Measurements from ENCODE around the gene RASGRP3. TPM values are rescaled to one million over a fixed set of nuclear protein-coding genes. Genes with fewer than 3 reads are reported as not detected.

Gene RASGRP3
- total RNA-seq, 1 experiment from 2014 or later = 0.34 TPM

DNA sequence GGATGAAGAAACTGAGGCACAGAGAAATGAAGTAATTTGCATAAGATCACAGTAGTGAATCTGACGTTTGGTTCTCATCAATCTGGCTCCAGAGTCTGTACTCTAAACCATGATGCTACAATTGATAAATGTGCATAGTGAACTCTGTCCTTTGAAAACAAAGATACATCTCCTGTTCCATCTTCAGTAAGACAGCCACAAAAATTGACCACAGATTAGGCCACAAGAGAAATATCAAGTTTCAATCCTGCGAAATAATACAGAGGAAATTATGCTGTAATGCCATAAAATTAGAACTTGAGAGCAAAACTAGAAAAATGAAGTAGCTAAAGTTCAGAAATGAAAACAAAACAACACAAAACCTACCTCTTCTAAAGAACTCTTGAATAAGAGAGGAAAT lies 94.2 kb downstream of the RASGRP3 start:
- H3K4me1 ChIP-seq (ENCODE audit: insufficient read depth, low read length, poor library complexity, severe bottlenecking) = no peaks in the 10 kb centered on the region
- no peak overlapping the region for H3K27ac ChIP-seq (ENCODE audit: low read depth, low read length, poor library complexity, severe bottlenecking)
- H3K36me3 ChIP-seq (ENCODE audit: insufficient read depth, low read length, poor library complexity, severe bottlenecking) = no peaks in the 10 kb centered on the region
- no TSS peak for BruUV-seq (replicated peaks)
- no peaks in the 10 kb centered on the region for H3K9me3 ChIP-seq (ENCODE audit: low read depth, low read length, poor library complexity, severe bottlenecking)
- no peak for DNase-seq (ENCODE audit: low spot score)
- no peaks in the 10 kb centered on the region for H3K27me3 ChIP-seq (replicated peaks; ENCODE audit: insufficient read depth, low read depth, low read length, poor library complexity)
- CTCF ChIA-PET = no interaction called here
- TF ChIP-seq EZH2 (IDR thresholded peaks at IDR 0.05; ENCODE audit: borderline replicate concordance, low read depth, low read length, poor library complexity, severe bottlenecking) = no peak
- TF ChIP-seq CTCF (conservative IDR thresholded peaks at IDR 0.05; ENCODE audit: low read depth, low read length) = no peak
- intact Hi-C loops (cut with micrococcal nuclease; ENCODE audit: unreplicated experiment) = no loop called here
- POLR2A ChIA-PET (ENCODE audit: low non-redundant PET) = no interaction called here
- H3K4me3 ChIP-seq (ENCODE audit: low read depth, low read length, poor library complexity, severe bottlenecking) = no peak overlapping the region

GRCh38 chr2:33573657-33574056 lies 97.2 kb downstream of the RASGRP3 start:
- no peak overlapping the region for H3K27ac ChIP-seq (ENCODE audit: low read depth, low read length, poor library complexity, severe bottlenecking)
- no peaks in the 10 kb centered on the region for H3K27me3 ChIP-seq (replicated peaks; ENCODE audit: insufficient read depth, low read depth, low read length, poor library complexity)
- H3K4me3 ChIP-seq (ENCODE audit: low read depth, low read length, poor library complexity, severe bottlenecking) = no peak overlapping the region
- POLR2A ChIA-PET (ENCODE audit: low non-redundant PET) = no interaction called here
- no peaks in the 10 kb centered on the region for H3K9me3 ChIP-seq (ENCODE audit: low read depth, low read length, poor library complexity, severe bottlenecking)
- no peaks in the 10 kb centered on the region for H3K36me3 ChIP-seq (ENCODE audit: insufficient read depth, low read length, poor library complexity, severe bottlenecking)
- DNase-seq (ENCODE audit: low spot score) = no peak
- CTCF ChIA-PET = no interaction called here
- intact Hi-C loops (cut with micrococcal nuclease; ENCODE audit: unreplicated experiment) = no loop called here
- TF ChIP-seq EZH2 (IDR thresholded peaks at IDR 0.05; ENCODE audit: borderline replicate concordance, low read depth, low read length, poor library complexity, severe bottlenecking) = no peak
- no peak for TF ChIP-seq CTCF (conservative IDR thresholded peaks at IDR 0.05; ENCODE audit: low read depth, low read length)
- BruUV-seq (replicated peaks) = no TSS peak
- no peaks in the 10 kb centered on the region for H3K4me1 ChIP-seq (ENCODE audit: insufficient read depth, low read length, poor library complexity, severe bottlenecking)

GRCh38 chr2:33577084-33577483 lies 100.6 kb downstream of the RASGRP3 start:
- no peak overlapping the region for H3K4me3 ChIP-seq (ENCODE audit: low read depth, low read length, poor library complexity, severe bottlenecking)
- ChIA-PET CTCF (no interaction called here), POLR2A (ENCODE audit: low non-redundant PET) (no interaction called here)
- no TSS peak for BruUV-seq (replicated peaks)
- no peaks in the 10 kb centered on the region for H3K36me3 ChIP-seq (ENCODE audit: insufficient read depth, low read length, poor library complexity, severe bottlenecking)
- TF ChIP-seq CTCF (conservative IDR thresholded peaks at IDR 0.05; ENCODE audit: low read depth, low read length) (no peak), EZH2 (IDR thresholded peaks at IDR 0.05; ENCODE audit: borderline replicate concordance, low read depth, low read length, poor library complexity, severe bottlenecking) (no peak)
- H3K9me3 ChIP-seq (ENCODE audit: low read depth, low read length, poor library complexity, severe bottlenecking) = no peaks in the 10 kb centered on the region
- H3K27ac ChIP-seq (ENCODE audit: low read depth, low read length, poor library complexity, severe bottlenecking) = no peak overlapping the region
- no peak for DNase-seq (ENCODE audit: low spot score)
- intact Hi-C loops (cut with micrococcal nuclease; ENCODE audit: unreplicated experiment) = no loop called here
- no peaks in the 10 kb centered on the region for H3K4me1 ChIP-seq (ENCODE audit: insufficient read depth, low read length, poor library complexity, severe bottlenecking)
- H3K27me3 ChIP-seq (replicated peaks; ENCODE audit: insufficient read depth, low read depth, low read length, poor library complexity) = no peaks in the 10 kb centered on the region
